Left lung (tissue), 10 donors: ENCODE data around the gene UBAC2. TPM values are rescaled to one million over a fixed set of nuclear protein-coding genes. Genes with fewer than 3 reads are reported as not detected.

Experiments used
- ATAC-seq: fragments of 200-7000 bp; cut with Tn5 transposase; one replicate; pipeline ENCODE4 v1.9.1; 2020; ENCODE audit warnings: moderate library complexity
- DNase-seq, 4 donors: peaks; one replicate each; pipeline ENCODE4 v3.0.0-alpha.2; 2013 to 2020
- H3K27ac ChIP-seq, 2 donors: fragments of 200-600 bp; sonication (generic) in 1 of 2; one replicate each; pipeline versions ENCODE4 v1.5.0 to v1.8.0; 2020 to 2021
- H3K27me3 ChIP-seq, 2 donors: fragments of 200-600 bp; sonication (generic) in 1 of 2; one replicate each; pipeline versions ENCODE4 v1.5.0 to v1.8.0; 2020 to 2021
- H3K36me3 ChIP-seq, 2 donors: fragments of 200-600 bp; sonication (generic) in 1 of 2; one replicate each; pipeline versions ENCODE4 v1.5.0 to v1.8.0; 2020 to 2021
- H3K4me1 ChIP-seq, 2 donors: fragments of 200-600 bp; one replicate each; pipeline ENCODE4 v1.8.0; 2021
- H3K4me3 ChIP-seq, 2 donors: fragments of 200-600 bp; sonication (generic) in 1 of 2; one replicate each; pipeline versions ENCODE4 v1.5.0 to v1.8.0; 2020 to 2021; ENCODE audit warnings: mild to moderate bottlenecking in 1 of 2
- H3K9me3 ChIP-seq, 2 donors: fragments of 200-600 bp; sonication (generic) in 1 of 2; one replicate each; pipeline versions ENCODE4 v1.5.0 to v1.8.0; 2020 to 2021
- intact Hi-C, 2 donors: fragments of 100-400 bp; cut with DNase I; formaldehyde crosslinking; loops; one replicate each; pipeline versions ENCODE4 v1.11.2 to v1.14.2; 2022
- polyA plus RNA-seq, 6 donors: library from polyadenylated mRNA; unstranded; fragments of 120-200 nt; gene quantifications; one replicate each; pipeline ENCODE4 v1.2.1, GENCODE V29; 2013; ENCODE audit not compliant: insufficient read length in 6 of 6
- total RNA-seq, 2 donors: library from RNA; stranded (reverse); fragmentation: NEBNext Ultra II Directional; extraction: Animal tissue kit (Norgen Biotek cat#: 25700); gene quantifications; one replicate each; pipeline ENCODE4 v1.2.1, GENCODE V29; 2021
- TF ChIP-seq, protein P1 (sequence below), 2 donors: fragments of 200-600 bp; sonication (generic) in 1 of 2; IDR thresholded peaks; one replicate each; pipeline versions ENCODE4 v1.5.0 to v1.8.0; 2021; ENCODE audit warnings: antibody characterized with exemption in 2 of 2
- donor health status: DM: no; HTN: yes; CAD: no.
- donor health status: DM: no; HTN: no; CAD: no.

UBAC2 gene
- total and polyA plus RNA-seq, 8 donors = 56.1 to 71.6 (median 66.4) TPM

DNA sequence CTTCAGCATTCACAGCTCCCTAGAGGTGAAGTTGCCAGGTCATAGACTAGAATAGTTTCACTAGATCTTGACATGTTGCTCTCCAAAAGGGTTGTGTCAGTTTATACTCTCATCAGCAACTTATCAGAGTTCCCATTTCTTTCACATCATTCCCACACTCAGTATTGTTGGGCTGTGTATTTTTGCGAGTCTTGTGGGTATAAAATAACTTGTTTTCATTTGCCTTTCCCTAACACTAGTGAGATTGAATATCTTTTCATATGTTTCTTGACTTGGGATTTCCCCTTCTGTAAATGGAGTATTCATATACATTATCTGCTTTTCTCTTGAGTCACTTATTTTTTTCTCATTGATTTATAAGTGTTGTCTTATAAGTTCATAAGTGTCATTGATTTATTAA is 161.7 kb downstream of the UBAC2 start:
- intact Hi-C loops = no loop called here
- peaks cover 1 to 6% of the 10 kb centered on the region in 2 donors for H3K4me1 ChIP-seq
- H3K4me3 ChIP-seq = no peak overlapping the region
- TF ChIP-seq, protein P1, sequence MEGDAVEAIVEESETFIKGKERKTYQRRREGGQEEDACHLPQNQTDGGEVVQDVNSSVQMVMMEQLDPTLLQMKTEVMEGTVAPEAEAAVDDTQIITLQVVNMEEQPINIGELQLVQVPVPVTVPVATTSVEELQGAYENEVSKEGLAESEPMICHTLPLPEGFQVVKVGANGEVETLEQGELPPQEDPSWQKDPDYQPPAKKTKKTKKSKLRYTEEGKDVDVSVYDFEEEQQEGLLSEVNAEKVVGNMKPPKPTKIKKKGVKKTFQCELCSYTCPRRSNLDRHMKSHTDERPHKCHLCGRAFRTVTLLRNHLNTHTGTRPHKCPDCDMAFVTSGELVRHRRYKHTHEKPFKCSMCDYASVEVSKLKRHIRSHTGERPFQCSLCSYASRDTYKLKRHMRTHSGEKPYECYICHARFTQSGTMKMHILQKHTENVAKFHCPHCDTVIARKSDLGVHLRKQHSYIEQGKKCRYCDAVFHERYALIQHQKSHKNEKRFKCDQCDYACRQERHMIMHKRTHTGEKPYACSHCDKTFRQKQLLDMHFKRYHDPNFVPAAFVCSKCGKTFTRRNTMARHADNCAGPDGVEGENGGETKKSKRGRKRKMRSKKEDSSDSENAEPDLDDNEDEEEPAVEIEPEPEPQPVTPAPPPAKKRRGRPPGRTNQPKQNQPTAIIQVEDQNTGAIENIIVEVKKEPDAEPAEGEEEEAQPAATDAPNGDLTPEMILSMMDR (IDR thresholded peaks at IDR 0.05) = no peak
- H3K27ac ChIP-seq = no peak overlapping the region
- no peak for ATAC-seq
- peaks cover 0 to 27% of the 10 kb centered on the region in 2 donors for H3K36me3 ChIP-seq
- no peaks in the 10 kb centered on the region for H3K27me3 ChIP-seq
- no peak for DNase-seq
- no peaks in the 10 kb centered on the region for H3K9me3 ChIP-seq

GRCh38 chr13:99363391-99363790 is 162.7 kb downstream of the UBAC2 start:
- no peak for DNase-seq
- Histone ChIP-seq H3K9me3 (no peaks in the 10 kb centered on the region), H3K4me3 (no peak overlapping the region), H3K36me3 (peaks cover 0 to 25% of the 10 kb centered on the region in 2 donors), H3K27me3 (no peaks in the 10 kb centered on the region), H3K4me1 (no peaks in the 10 kb centered on the region), H3K27ac (no peak overlapping the region)
- intact Hi-C loops = no loop called here
- TF ChIP-seq, protein P1 (IDR thresholded peaks at IDR 0.05) = no peak
- no peak for ATAC-seq

DNA sequence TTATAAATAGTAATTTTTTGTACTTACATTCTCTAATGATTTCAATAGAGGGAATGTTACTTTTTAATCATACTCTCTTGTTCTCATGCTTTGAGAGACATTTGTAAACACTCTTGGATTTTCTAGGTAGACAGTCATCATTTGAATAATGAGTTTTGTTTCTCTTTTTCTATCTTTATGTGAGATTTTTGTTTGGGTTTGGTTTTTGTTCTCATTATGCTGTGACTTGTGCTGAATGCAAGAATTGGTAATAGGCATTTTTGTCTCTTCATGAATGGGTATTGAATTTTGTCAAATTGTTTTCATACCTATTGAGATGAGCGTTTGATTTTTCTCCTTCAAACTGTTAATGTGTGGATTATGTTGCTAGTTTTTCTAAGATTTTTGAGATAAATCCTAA is 163.3 kb downstream of the UBAC2 start:
- H3K27me3 ChIP-seq = no peaks in the 10 kb centered on the region
- no peak overlapping the region for H3K4me3 ChIP-seq
- TF ChIP-seq, protein P1 (IDR thresholded peaks at IDR 0.05) = no peak
- peaks cover 0 to 25% of the 10 kb centered on the region in 2 donors for H3K36me3 ChIP-seq
- intact Hi-C loops = no loop called here
- ATAC-seq = no peak
- H3K9me3 ChIP-seq = no peaks in the 10 kb centered on the region
- no peak overlapping the region for H3K27ac ChIP-seq
- no peak for DNase-seq
- H3K4me1 ChIP-seq = no peaks in the 10 kb centered on the region

DNA sequence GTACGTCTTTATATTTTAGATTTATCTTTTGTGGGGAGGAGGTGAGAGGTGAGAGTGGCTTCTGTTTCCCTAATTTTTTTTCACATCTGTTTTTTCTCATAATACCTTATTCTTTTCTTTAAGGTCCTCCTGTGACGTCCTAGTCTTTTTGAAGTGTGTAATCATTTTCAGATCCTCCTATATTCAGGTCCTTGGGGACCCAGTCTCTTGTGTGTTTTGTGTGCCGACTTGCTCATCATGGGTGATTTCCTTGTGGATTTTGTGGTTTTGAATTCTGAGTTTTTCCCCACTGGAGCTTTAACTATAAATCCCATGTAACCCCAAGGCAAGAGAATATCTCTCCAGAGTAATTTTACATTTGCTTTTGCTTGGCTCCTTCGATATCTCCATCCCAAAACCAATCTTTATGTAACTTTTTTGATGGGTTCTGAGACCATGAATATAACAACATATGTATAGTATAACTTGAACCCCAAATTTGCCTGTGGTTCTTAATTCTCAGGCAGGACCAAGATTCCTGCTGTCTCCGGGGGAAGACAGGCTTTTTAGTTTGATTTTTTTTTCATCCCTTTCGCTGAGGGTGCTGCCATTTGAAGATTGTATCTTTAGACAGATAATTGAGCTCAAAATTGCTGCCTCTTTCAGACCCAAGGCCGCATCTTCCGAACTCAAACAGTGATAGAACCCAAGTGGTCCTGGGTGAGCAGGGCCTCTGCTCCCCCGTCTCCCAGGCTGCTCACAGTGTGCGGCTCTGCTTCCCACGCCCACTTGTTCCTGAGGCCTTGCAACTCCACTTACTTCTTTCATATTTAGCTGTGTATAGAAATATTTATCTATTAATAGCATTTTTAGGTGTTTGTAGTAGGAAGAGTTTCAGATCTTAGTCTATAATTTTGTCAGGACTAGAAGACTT is 165.7 kb downstream of the UBAC2 start:
- TF ChIP-seq, protein P1 (IDR thresholded peaks at IDR 0.05) = no peak
- H3K4me1 ChIP-seq = no peaks in the 10 kb centered on the region
- intact Hi-C loops = no loop called here
- no peaks in the 10 kb centered on the region for H3K9me3 ChIP-seq
- H3K27ac ChIP-seq = no peak overlapping the region
- H3K27me3 ChIP-seq = no peaks in the 10 kb centered on the region
- ATAC-seq (no peak), DNase-seq (no peak)
- no peak overlapping the region for H3K4me3 ChIP-seq
- H3K36me3 ChIP-seq = peaks cover 0 to 25% of the 10 kb centered on the region in 2 donors

- TF ChIP-seq, protein P1 (IDR thresholded peaks at IDR 0.05) = no peak
- DNase-seq (no peak), ATAC-seq (no peak)
- H3K9me3 ChIP-seq = no peaks in the 10 kb centered on the region
- H3K27ac ChIP-seq = no peak overlapping the region
- H3K4me3 ChIP-seq = no peak overlapping the region
- H3K36me3 ChIP-seq = peaks cover 0 to 25% of the 10 kb centered on the region in 2 donors
- intact Hi-C loops = no loop called here
- no peaks in the 10 kb centered on the region for H3K4me1 ChIP-seq
- H3K27me3 ChIP-seq = no peaks in the 10 kb centered on the region
Observed at GRCh38 chr13:99367106-99367616, 166.5 kb downstream of the UBAC2 start.
